Uterus (tissue), 4 donors: ENCODE data around the gene SMAD3. TPM values are rescaled to one million over a fixed set of nuclear protein-coding genes. Genes with fewer than 3 reads are reported as not detected.

Source experiments
- DNase-seq, 2 donors: peaks; one replicate each; pipeline ENCODE4 v3.0.0-alpha.2; 2019 to 2020
- H3K27ac ChIP-seq, 2 donors: fragments of 200-600 bp; sonication (generic); 1 replicate in 1 of 2; 2 replicates in 1 of 2; pipeline ENCODE4 v1.5.1; 2016 to 2018
- H3K27me3 ChIP-seq, 2 donors: fragments of 200-600 bp; sonication (generic); one replicate each; pipeline ENCODE4 v1.5.1; 2018 to 2019; ENCODE audit warnings: control low read depth in 1 of 2
- H3K36me3 ChIP-seq, 2 donors: fragments of 200-600 bp; sonication (generic); one replicate each; pipeline ENCODE4 v1.5.1; 2019; ENCODE audit warnings: control low read depth in 1 of 2
- H3K4me1 ChIP-seq, 2 donors: fragments of 200-600 bp; sonication (generic); one replicate each; pipeline ENCODE4 v1.5.1; 2018 to 2019; ENCODE audit warnings: control low read depth in 1 of 2
- H3K4me3 ChIP-seq, 2 donors: fragments of 200-600 bp; sonication (generic); 1 replicate in 1 of 2; 2 replicates in 1 of 2; pipeline ENCODE4 v1.5.1; 2018 to 2019; ENCODE audit warnings: mild to moderate bottlenecking in 1 of 2
- H3K9me3 ChIP-seq, 2 donors: fragments of 200-600 bp; sonication (generic); one replicate each; pipeline ENCODE4 v1.5.1; 2019; ENCODE audit warnings: control low read depth in 1 of 2
- POLR2A ChIP-seq, 2 donors: fragments of 450-650 bp; IDR thresholded peaks; one replicate each; pipeline ENCODE4 v1.6.1; 2016; ENCODE audit warnings: antibody characterized with exemption in 2 of 2, mild to moderate bottlenecking in 1 of 2, moderate library complexity in 1 of 2
- intact Hi-C: fragments of 100-400 bp; cut with DNase I; formaldehyde crosslinking; loops from one replicate; pipeline ENCODE4 v1.15.1; 2023; ENCODE audit warnings: low total_unique reads
- total RNA-seq, 4 donors: library from RNA; depleted of rRNA in 3 of 4; stranded (reverse); fragments of >200 nt in 3 of 4; gene quantifications; one replicate each; pipeline versions ENCODE4 v1.1.0 to v1.2.4, GENCODE V29; 2014 to 2023
- TF ChIP-seq, protein P1 (sequence below), 4 experiments: fragments of 200-600 bp in 2 of 4; fragments of 450-650 bp in 2 of 4; sonication (generic) in 2 of 4; IDR thresholded peaks; one replicate each; pipeline ENCODE4 v1.5.1; 2016 to 2019; ENCODE audit warnings: antibody characterized with exemption in 4 of 4, mild to moderate bottlenecking in 2 of 4, moderate library complexity in 1 of 4
- donor health status: DM: yes; HTN: yes; CAD: no.

The SMAD3 gene
- total RNA-seq, 4 donors from 2014 or later, result 14.3 to 66.9 (median 32.3) TPM

DNA sequence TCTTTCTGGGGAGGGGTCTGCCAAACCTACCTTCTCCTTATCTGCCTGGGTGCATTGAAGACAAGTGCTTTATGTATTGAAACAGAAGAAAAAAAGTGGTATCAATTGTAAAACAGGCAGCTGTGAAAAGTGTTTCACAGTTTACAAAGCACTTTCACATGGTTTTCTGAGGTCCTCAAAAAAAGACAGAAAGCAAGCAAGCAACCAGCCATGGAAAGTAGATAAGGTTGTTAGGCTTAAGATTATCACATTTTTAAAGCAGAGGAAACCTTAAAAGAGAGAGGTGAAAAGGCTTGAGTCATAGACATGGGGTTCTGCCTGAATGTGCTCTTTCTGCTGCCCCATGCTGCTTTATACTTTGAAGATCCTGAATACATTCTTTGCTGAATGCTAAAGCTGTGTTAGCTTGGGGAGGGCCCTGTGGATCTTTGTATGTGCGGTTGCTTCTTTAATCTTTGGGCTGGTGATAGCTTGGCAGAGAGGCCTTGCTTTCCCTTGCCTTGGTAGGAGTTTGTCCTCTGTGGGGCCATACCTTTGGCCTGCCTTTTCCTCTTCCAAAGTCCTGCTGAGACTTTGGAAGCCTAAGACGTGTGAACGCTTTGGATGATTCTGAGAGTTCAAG is 2.6 kb downstream of the SMAD3 start:
- Histone ChIP-seq H3K36me3 (no peaks in the 10 kb centered on the region), H3K27me3 (no peaks in the 10 kb centered on the region), H3K27ac (peak overlapping the region; percentile 91 to 94), H3K9me3 (no peaks in the 10 kb centered on the region), H3K4me3 (peak overlapping the region; percentile 73 to 85), H3K4me1 (peaks cover 5 to 6% of the 10 kb centered on the region in 2 donors)
- intact Hi-C loops, result no loop called here
- TF ChIP-seq, protein P1, sequence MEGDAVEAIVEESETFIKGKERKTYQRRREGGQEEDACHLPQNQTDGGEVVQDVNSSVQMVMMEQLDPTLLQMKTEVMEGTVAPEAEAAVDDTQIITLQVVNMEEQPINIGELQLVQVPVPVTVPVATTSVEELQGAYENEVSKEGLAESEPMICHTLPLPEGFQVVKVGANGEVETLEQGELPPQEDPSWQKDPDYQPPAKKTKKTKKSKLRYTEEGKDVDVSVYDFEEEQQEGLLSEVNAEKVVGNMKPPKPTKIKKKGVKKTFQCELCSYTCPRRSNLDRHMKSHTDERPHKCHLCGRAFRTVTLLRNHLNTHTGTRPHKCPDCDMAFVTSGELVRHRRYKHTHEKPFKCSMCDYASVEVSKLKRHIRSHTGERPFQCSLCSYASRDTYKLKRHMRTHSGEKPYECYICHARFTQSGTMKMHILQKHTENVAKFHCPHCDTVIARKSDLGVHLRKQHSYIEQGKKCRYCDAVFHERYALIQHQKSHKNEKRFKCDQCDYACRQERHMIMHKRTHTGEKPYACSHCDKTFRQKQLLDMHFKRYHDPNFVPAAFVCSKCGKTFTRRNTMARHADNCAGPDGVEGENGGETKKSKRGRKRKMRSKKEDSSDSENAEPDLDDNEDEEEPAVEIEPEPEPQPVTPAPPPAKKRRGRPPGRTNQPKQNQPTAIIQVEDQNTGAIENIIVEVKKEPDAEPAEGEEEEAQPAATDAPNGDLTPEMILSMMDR (IDR thresholded peaks at IDR 0.05), result no peak
- no peak for TF ChIP-seq POLR2A (IDR thresholded peaks at IDR 0.05)
- no peak for DNase-seq

DNA sequence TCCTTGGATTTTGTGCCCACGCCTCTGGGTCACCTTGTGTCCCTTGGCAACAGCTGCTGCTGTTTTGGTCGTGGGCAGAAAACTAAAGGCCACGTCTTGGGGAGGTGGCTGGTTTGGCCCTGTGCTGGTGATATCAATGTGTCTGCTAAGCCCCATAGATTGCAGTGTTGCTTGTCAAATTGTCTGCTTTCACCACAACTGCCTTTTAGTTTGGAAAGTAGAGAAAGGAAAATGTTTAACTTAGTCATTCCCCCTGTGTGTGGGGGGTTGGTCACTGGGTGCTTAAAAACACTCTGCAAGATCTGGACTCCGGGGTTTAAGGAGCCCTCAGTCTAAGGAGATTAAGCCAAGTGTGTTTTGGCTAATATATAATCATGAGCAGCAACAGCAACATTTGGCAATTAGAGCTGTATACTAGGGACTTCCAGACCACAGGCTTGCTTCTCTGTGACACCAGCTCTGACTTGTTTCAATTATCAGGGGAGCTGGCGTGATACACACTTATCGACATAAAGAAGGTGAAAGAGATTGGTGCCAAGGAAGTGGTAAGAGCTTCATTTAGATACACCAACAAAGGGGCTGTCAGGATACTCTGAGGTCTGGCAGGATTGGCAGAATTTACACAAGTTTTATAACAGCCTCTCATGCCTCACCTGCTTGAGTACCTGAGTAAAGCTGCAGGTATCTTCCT is 3.5 kb downstream of the SMAD3 start:
- H3K4me1 ChIP-seq, result peaks cover 5 to 6% of the 10 kb centered on the region in 2 donors
- H3K4me3 ChIP-seq, result no peak overlapping the region

DNA sequence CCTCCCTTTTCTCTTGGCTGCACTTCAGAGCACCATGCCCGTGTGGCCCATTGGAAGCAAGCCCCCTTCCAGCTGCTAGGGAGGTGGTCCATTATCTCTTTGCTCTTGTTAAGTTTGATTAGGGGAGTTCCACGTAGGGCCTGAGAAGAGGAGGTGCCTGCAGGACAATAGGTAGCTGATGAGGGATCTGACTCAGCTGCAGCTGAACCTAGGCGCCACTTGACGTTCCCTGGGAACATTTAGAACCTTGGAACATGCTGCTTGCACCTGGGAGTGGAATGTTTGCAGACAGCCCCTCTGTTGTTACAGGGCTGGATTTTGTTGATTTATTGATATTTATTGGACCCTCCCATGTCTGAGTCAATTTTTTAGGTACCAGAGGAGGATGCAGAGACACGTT is 4.7 kb downstream of the SMAD3 start:
- H3K27me3 ChIP-seq, result no peaks in the 10 kb centered on the region
- H3K4me1 ChIP-seq, result peaks cover 5 to 10% of the 10 kb centered on the region in 2 donors
- no peaks in the 10 kb centered on the region for H3K36me3 ChIP-seq
- no peak for DNase-seq
- H3K27ac ChIP-seq, result no peak overlapping the region
- TF ChIP-seq POLR2A (IDR thresholded peaks at IDR 0.05), result no peak
- TF ChIP-seq, protein P1 (IDR thresholded peaks at IDR 0.05), result no peak
- H3K4me3 ChIP-seq, result no peak overlapping the region
- no peaks in the 10 kb centered on the region for H3K9me3 ChIP-seq
- intact Hi-C loops, result no loop called here

More for the DNA sequence above, 3.5 kb downstream of the SMAD3 start:
- Histone ChIP-seq H3K27ac (peak overlapping the region; percentile 91 to 94), H3K9me3 (no peaks in the 10 kb centered on the region), H3K27me3 (no peaks in the 10 kb centered on the region), H3K36me3 (no peaks in the 10 kb centered on the region)
- TF ChIP-seq, protein P1 (IDR thresholded peaks at IDR 0.05), result no peak
- TF ChIP-seq POLR2A (IDR thresholded peaks at IDR 0.05), result no peak
- no peak for DNase-seq
- intact Hi-C loops, result no loop called here

DNA sequence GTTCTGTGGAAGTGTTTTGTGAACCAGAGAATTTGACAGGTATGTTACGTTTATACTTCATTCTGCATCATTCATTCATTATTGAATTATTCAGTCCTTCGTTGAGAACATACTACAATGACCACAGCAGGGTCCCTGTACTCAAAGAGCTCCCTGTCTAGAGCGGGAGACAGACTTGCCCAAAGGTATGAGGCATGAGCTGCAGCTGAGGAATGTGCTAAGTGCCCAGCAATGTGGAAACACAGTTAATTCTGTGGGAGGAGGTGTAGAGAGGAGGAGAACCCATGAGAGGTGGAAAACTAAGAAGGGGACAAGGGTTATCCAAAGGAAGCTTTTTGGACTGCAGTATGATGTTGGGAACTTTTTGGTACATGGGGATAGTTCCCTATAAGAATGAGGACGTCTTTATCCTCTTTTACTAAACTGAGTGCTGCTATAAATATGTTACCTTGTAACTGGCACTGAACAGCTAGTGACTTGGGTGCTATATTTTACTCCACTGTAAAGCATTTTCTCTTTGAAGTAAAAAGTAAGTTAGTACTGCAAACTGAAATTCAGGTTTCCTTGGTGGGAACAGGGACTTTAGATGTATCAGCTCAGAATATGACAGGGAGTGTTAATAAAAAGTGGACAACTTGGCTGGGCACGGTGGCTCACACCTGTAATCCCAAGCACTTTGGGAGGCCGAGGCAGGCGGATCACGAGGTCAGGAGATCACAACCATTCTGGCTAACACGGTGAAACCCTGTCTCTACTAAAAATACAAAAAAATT is 5.7 kb downstream of the SMAD3 start:
- DNase-seq, result no peak
- TF ChIP-seq POLR2A (IDR thresholded peaks at IDR 0.05), result no peak
- TF ChIP-seq, protein P1 (IDR thresholded peaks at IDR 0.05), result no peak
- intact Hi-C loops, result no loop called here
- Histone ChIP-seq H3K27ac (no peak overlapping the region), H3K36me3 (no peaks in the 10 kb centered on the region), H3K4me1 (peaks cover 5 to 12% of the 10 kb centered on the region in 2 donors), H3K4me3 (no peak overlapping the region), H3K27me3 (no peaks in the 10 kb centered on the region), H3K9me3 (no peaks in the 10 kb centered on the region)

DNA sequence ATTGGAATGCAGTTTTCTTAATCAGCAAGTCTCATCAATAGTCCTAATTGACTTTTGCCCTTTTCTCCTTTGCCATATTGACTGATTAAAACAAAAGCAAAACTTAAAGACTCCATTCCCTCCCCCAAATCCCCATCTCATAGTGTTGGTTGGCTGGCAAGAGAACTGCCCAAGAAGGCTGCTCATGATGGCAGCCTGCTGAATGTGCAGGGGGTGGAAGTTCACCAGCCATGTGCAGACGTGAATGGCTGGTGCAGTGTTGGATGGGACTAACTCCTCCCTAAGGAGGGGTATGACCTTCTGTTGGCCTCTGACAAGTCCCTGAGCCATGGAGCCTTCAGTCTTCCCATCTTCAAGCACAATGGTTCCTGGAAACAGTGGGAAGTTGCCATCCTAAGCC is 7.0 kb downstream of the SMAD3 start:
- DNase-seq, result no peak
- no peak overlapping the region for H3K27ac ChIP-seq
- no peaks in the 10 kb centered on the region for H3K27me3 ChIP-seq
- H3K4me1 ChIP-seq, result peaks cover 5 to 12% of the 10 kb centered on the region in 2 donors
- no peaks in the 10 kb centered on the region for H3K9me3 ChIP-seq
- intact Hi-C loops, result no loop called here
- H3K4me3 ChIP-seq, result no peak overlapping the region
- no peak for TF ChIP-seq POLR2A (IDR thresholded peaks at IDR 0.05)
- TF ChIP-seq, protein P1 (IDR thresholded peaks at IDR 0.05), result no peak
- no peaks in the 10 kb centered on the region for H3K36me3 ChIP-seq
